GM12878 (cell line): Measurements from ENCODE around the gene COL4A2. TPM values are rescaled to one million over a fixed set of nuclear protein-coding genes. Genes with fewer than 3 reads are reported as not detected.

Experiments used
- ATAC-seq: fragments of 200-7000 bp; cut with Tn5 transposase; 3 replicates; pipeline ENCODE4 v1.9.1; 2020; ENCODE audit warnings: mild to moderate bottlenecking, moderate library complexity
- BruUV-seq: library from RNA; stranded (reverse); fragments of 400-500 nt; replicated peaks from 2 replicates; lab custom pipeline; 2021; lab: Mats Ljungman, UMichigan
- CTCF ChIA-PET: fragments of 300-600 bp; sonication (Branson Sonifier 250); formaldehyde crosslinking; extraction: SDS; loops from one replicate; lab custom pipeline; 2021; ENCODE audit warnings: inconsistent platforms; lab: Yijun Ruan, JAX
- POLR2A ChIA-PET: fragments of 350-600 bp; formaldehyde crosslinking; extraction: SDS; loops from one replicate; lab custom pipeline; 2021; ENCODE audit warnings: inconsistent platforms; lab: Charles Lee
- RAD21 ChIA-PET: fragments of 300-600 bp; sonication (Branson Sonifier 250); formaldehyde crosslinking; loops from one replicate; lab custom pipeline; 2023; ENCODE audit warnings: antibody characterized with exemption; ENCODE audit not compliant: unreplicated experiment; lab: Charles Lee
- SMC1A ChIA-PET: fragments of 300-600 bp; sonication (Branson Sonifier 250); formaldehyde crosslinking; loops from one replicate; lab custom pipeline; 2023; ENCODE audit not compliant: unreplicated experiment, uncharacterized antibody; lab: Charles Lee
- DNase-seq: peaks from one replicate; pipeline ENCODE4 v3.0.0-alpha.2; 2011; ENCODE audit warnings: low read depth, low spot score
- FAIRE-seq: peaks from 3 replicates; lab custom pipeline; 2011; peaks lifted over from hg19 to GRCh38; lab: Jason Lieb, UNC
- H2AFZ ChIP-seq: 2 replicates; pipeline ENCODE4 v1.6.0; 2011; ENCODE audit warnings: low read depth, low read length, control low read depth; ENCODE audit not compliant: control insufficient read depth
- H3K27ac ChIP-seq: 2 replicates; pipeline ENCODE4 v1.5.1; 2011; ENCODE audit warnings: control low read depth; ENCODE audit not compliant: control insufficient read depth, insufficient read depth
- H3K27me3 ChIP-seq, 2 experiments: replicated peaks in 1 of 2; 2 replicates each; pipeline versions ENCODE4 v1.6.0 to v1.6.1; 2011; ENCODE audit warnings: low read length in 1 of 2; ENCODE audit not compliant: control insufficient read depth in 2 of 2, insufficient read depth in 2 of 2
- H3K36me3 ChIP-seq, 2 experiments: 2 replicates each; pipeline ENCODE4 v1.5.1; 2011; ENCODE audit warnings: low read length in 1 of 2; ENCODE audit not compliant: control insufficient read depth in 2 of 2, insufficient read depth in 2 of 2
- H3K4me1 ChIP-seq: 2 replicates; pipeline ENCODE4 v1.6.1; 2011; ENCODE audit warnings: mild to moderate bottlenecking, low read length, moderate library complexity, mixed read lengths; ENCODE audit not compliant: control insufficient read depth, insufficient read depth
- H3K4me2 ChIP-seq: 2 replicates; pipeline ENCODE4 v1.6.0; 2011; ENCODE audit warnings: control low read depth; ENCODE audit not compliant: control insufficient read depth, insufficient read depth
- H3K4me3 ChIP-seq: fragments of 200-600 bp; sonication (generic); 2 replicates; pipeline ENCODE4 v1.5.1; 2016
- H3K79me2 ChIP-seq: 2 replicates; pipeline ENCODE4 v1.6.0; 2011; ENCODE audit warnings: low read length; ENCODE audit not compliant: control insufficient read depth, insufficient read depth
- H3K9ac ChIP-seq: 2 replicates; pipeline ENCODE4 v1.8.0; 2011; ENCODE audit warnings: low read length, control low read depth, mixed read lengths; ENCODE audit not compliant: control insufficient read depth, insufficient read depth
- H3K9me3 ChIP-seq: replicated peaks from 3 replicates; pipeline ENCODE4 v1.5.1; 2011; ENCODE audit warnings: mild to moderate bottlenecking, low read length; ENCODE audit not compliant: control insufficient read depth, insufficient read depth
- H4K20me1 ChIP-seq: 2 replicates; pipeline ENCODE4 v1.6.0; 2011; ENCODE audit not compliant: control insufficient read depth, insufficient read depth
- BRCA1 ChIP-seq: IDR thresholded peaks from 2 replicates; pipeline ENCODE4 v1.6.1; 2011; ENCODE audit warnings: low read depth, low read length, improper control_type of control experiment
- CREB1 ChIP-seq: IDR thresholded peaks from 2 replicates; pipeline ENCODE4 v1.6.1; 2012; ENCODE audit warnings: low read depth, mild to moderate bottlenecking, inconsistent platforms
- GABPA ChIP-seq: IDR thresholded peaks from 2 replicates; pipeline ENCODE4 v1.6.1; 2014; ENCODE audit warnings: antibody characterized with exemption, low read depth, mild to moderate bottlenecking, inconsistent platforms
- GATAD2B ChIP-seq: fragments of 450-650 bp; conservative IDR thresholded peaks from 2 replicates; pipeline ENCODE4 v1.6.1; 2017; ENCODE audit warnings: low read depth, mild to moderate bottlenecking, moderate library complexity
- HCFC1 ChIP-seq: fragments of 150-350 bp; IDR thresholded peaks from 2 replicates; pipeline ENCODE4 v1.6.1; 2014; ENCODE audit warnings: low read length
- HDAC6 ChIP-seq: fragments of 200-600 bp; sonication (generic); IDR thresholded peaks from one replicate; pipeline ENCODE4 v1.8.0; 2017; ENCODE audit warnings: antibody characterized with exemption; ENCODE audit not compliant: unreplicated experiment
- JUNB ChIP-seq: IDR thresholded peaks from 2 replicates; pipeline ENCODE4 v1.6.1; 2016; ENCODE audit warnings: antibody characterized with exemption, mild to moderate bottlenecking
- MEF2A ChIP-seq: IDR thresholded peaks from 2 replicates; pipeline ENCODE4 v1.6.1; 2011; ENCODE audit warnings: low read depth, mild to moderate bottlenecking, low read length, moderate library complexity; ENCODE audit not compliant: insufficient read depth
- NR2C2 ChIP-seq: IDR thresholded peaks from 2 replicates; pipeline ENCODE4 v1.6.1; 2011; ENCODE audit warnings: borderline replicate concordance, low read depth; ENCODE audit not compliant: control insufficient read depth, insufficient read length
- SUZ12 ChIP-seq: fragments of 200-600 bp; sonication (generic); IDR thresholded peaks from one replicate; pipeline ENCODE4 v1.6.1; 2018; ENCODE audit warnings: antibody characterized with exemption, mild to moderate bottlenecking; ENCODE audit not compliant: unreplicated experiment
- ZNF622 ChIP-seq: fragments of 450-650 bp; IDR thresholded peaks from 2 replicates; pipeline ENCODE4 v1.6.1; 2017; ENCODE audit warnings: mild to moderate bottlenecking, inconsistent platforms
- WGBS: methylation state at CpG from one replicate; pipeline ENCODE4 v1.1.6; 2016; ENCODE audit warnings: low lambda C conversion rate; ENCODE audit not compliant: insufficient replicate concordance, insufficient coverage; ENCODE audit errors: missing lambda C conversion rate; 5-methylcytosine and 5-hydroxymethylcytosine counted together
- in situ Hi-C: fragments of 300-500 bp; cut with MboI; formaldehyde crosslinking; loops from 9 replicates; pipeline ENCODE4 v1.14.3; 2018; ENCODE audit warnings: mixed read lengths
- intact Hi-C: fragments of 100-400 bp; cut with micrococcal nuclease; formaldehyde crosslinking; loops from one replicate; pipeline ENCODE4 v1.14.2; 2022; ENCODE audit not compliant: unreplicated experiment
- polyA plus RNA-seq, 11 experiments: library from polyadenylated mRNA; depleted of rRNA in 4 of 11; unstranded in 6 of 11; stranded (reverse) in 5 of 11; fragments of >200 nt; fragmentation: Nextera tagmentation in 4 of 11; fragmentation: Illumina TruSeq in 1 of 11; extraction: Ambion mirVana in 4 of 11; extraction: Trizol in 1 of 11; gene quantifications; 1 replicate in 1 of 11; 2 replicates in 10 of 11; pipeline versions ENCODE4 v1.2.1 to v1.2.3, GENCODE V29; 2011 to 2016; ENCODE audit warnings: inconsistent platforms in 2 of 11, missing spikeins in 2 of 11, low read depth in 1 of 11
- total RNA-seq, 4 experiments: library from RNA; depleted of rRNA in 3 of 4; stranded (reverse); fragments of >200 nt in 3 of 4; fragmentation: Illumina TruSeq in 1 of 4; extraction: Trizol in 1 of 4; gene quantifications; 2 replicates each; pipeline versions ENCODE4 v1.2.1 to v1.2.3, GENCODE V29; 2013 to 2021
- TF ChIP-seq, protein P1 (sequence below): fragments of 450-650 bp; IDR thresholded peaks from 2 replicates; pipeline ENCODE4 v1.6.1; 2016; ENCODE audit warnings: mild to moderate bottlenecking
- TF ChIP-seq, protein P2 (sequence below): IDR thresholded peaks from 2 replicates; pipeline ENCODE4 v1.6.1; 2012; ENCODE audit warnings: improper control_type of control experiment, low read depth, low read length; ENCODE audit not compliant: insufficient replicate concordance
- TF ChIP-seq, protein P3 (sequence below): fragments of 450-650 bp; formaldehyde crosslinking; IDR thresholded peaks from 2 replicates; pipeline ENCODE4 v1.5.0; 2022; ENCODE audit warnings: mild to moderate bottlenecking, missing genetic modification characterization

COL4A2 gene
- total and polyA plus RNA-seq, 10 of the 15 experiments (the other 5 are each of a cell fraction or from before 2014, with no cell fraction given) = 0.16 to 1.6 (median 0.62) TPM; not detected in 3

DNA sequence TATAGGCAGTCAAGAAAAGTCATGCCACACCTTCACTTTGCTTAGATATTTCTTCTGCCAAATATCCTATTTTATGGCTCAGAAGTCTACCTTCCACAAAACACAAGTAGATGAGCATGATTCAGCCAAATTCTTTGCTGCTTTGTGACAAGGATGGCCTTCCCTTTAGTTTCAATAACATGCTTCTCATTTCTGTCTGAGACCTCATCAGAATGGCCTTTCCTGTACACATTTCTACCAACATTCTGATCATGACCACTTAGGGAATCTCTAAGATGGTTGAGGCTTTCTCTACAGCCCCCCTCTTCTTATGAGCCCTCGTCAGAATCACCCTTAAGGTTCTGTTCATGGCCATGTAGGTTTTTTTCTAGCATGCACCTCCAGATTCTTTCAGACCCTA is 96.2 kb downstream of the COL4A2 start:
- Histone ChIP-seq H3K4me2 (no peak overlapping the region), H2AFZ (no peak overlapping the region), H3K4me1 (no peaks in the 10 kb centered on the region), H3K4me3 (no peak overlapping the region), H3K36me3 (no peaks in the 10 kb centered on the region), H3K27ac (no peak overlapping the region), H3K9me3 (no peaks in the 10 kb centered on the region), H4K20me1 (no peaks in the 10 kb centered on the region), H3K27me3 (no peaks in the 10 kb centered on the region), H3K9ac (no peak overlapping the region), H3K79me2 (no peaks in the 10 kb centered on the region)
- DNase-seq (no peak), FAIRE-seq (no peak), ATAC-seq (no peak)
- in situ Hi-C loops (loop anchor here (25.0 kb wide), 1 partner anchor 1441 kb away; no protein-coding TSS in a partner anchor), intact Hi-C loops (no loop called here)
- no TSS peak for BruUV-seq
- RAD21 ChIA-PET = no interaction called here
- CTCF ChIA-PET = interaction anchor here (0.6 to 1.3 kb wide), 4 partner anchors 9 to 268 kb away, joined by 3 to 5 read pairs (median 4); no protein-coding TSS in a partner anchor
- 0% methylated on average over 1 of the region's 1 CpG for WGBS
- POLR2A ChIA-PET = no interaction called here
- SMC1A ChIA-PET = interaction anchor here (1.3 kb wide), 1 partner anchor 9 kb away, joined by 3 read pairs; no protein-coding TSS in a partner anchor
- TF ChIP-seq GATAD2B = no peak
- no peak for TF ChIP-seq ZNF622
- TF ChIP-seq JUNB = no peak
- TF ChIP-seq CREB1 = no peak
- TF ChIP-seq, protein P1, sequence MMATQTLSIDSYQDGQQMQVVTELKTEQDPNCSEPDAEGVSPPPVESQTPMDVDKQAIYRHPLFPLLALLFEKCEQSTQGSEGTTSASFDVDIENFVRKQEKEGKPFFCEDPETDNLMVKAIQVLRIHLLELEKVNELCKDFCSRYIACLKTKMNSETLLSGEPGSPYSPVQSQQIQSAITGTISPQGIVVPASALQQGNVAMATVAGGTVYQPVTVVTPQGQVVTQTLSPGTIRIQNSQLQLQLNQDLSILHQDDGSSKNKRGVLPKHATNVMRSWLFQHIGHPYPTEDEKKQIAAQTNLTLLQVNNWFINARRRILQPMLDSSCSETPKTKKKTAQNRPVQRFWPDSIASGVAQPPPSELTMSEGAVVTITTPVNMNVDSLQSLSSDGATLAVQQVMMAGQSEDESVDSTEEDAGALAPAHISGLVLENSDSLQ = no peak
- TF ChIP-seq NR2C2 = no peak
- TF ChIP-seq BRCA1 = no peak
- TF ChIP-seq, protein P2, sequence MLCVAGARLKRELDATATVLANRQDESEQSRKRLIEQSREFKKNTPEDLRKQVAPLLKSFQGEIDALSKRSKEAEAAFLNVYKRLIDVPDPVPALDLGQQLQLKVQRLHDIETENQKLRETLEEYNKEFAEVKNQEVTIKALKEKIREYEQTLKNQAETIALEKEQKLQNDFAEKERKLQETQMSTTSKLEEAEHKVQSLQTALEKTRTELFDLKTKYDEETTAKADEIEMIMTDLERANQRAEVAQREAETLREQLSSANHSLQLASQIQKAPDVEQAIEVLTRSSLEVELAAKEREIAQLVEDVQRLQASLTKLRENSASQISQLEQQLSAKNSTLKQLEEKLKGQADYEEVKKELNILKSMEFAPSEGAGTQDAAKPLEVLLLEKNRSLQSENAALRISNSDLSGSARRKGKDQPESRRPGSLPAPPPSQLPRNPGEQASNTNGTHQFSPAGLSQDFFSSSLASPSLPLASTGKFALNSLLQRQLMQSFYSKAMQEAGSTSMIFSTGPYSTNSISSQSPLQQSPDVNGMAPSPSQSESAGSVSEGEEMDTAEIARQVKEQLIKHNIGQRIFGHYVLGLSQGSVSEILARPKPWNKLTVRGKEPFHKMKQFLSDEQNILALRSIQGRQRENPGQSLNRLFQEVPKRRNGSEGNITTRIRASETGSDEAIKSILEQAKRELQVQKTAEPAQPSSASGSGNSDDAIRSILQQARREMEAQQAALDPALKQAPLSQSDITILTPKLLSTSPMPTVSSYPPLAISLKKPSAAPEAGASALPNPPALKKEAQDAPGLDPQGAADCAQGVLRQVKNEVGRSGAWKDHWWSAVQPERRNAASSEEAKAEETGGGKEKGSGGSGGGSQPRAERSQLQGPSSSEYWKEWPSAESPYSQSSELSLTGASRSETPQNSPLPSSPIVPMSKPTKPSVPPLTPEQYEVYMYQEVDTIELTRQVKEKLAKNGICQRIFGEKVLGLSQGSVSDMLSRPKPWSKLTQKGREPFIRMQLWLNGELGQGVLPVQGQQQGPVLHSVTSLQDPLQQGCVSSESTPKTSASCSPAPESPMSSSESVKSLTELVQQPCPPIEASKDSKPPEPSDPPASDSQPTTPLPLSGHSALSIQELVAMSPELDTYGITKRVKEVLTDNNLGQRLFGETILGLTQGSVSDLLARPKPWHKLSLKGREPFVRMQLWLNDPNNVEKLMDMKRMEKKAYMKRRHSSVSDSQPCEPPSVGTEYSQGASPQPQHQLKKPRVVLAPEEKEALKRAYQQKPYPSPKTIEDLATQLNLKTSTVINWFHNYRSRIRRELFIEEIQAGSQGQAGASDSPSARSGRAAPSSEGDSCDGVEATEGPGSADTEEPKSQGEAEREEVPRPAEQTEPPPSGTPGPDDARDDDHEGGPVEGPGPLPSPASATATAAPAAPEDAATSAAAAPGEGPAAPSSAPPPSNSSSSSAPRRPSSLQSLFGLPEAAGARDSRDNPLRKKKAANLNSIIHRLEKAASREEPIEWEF = no peak
- no peak for TF ChIP-seq HCFC1
- TF ChIP-seq HDAC6 = no peak
- no peak for TF ChIP-seq GABPA
- no peak for TF ChIP-seq SUZ12
- no peak for TF ChIP-seq MEF2A
- TF ChIP-seq, protein P3, sequence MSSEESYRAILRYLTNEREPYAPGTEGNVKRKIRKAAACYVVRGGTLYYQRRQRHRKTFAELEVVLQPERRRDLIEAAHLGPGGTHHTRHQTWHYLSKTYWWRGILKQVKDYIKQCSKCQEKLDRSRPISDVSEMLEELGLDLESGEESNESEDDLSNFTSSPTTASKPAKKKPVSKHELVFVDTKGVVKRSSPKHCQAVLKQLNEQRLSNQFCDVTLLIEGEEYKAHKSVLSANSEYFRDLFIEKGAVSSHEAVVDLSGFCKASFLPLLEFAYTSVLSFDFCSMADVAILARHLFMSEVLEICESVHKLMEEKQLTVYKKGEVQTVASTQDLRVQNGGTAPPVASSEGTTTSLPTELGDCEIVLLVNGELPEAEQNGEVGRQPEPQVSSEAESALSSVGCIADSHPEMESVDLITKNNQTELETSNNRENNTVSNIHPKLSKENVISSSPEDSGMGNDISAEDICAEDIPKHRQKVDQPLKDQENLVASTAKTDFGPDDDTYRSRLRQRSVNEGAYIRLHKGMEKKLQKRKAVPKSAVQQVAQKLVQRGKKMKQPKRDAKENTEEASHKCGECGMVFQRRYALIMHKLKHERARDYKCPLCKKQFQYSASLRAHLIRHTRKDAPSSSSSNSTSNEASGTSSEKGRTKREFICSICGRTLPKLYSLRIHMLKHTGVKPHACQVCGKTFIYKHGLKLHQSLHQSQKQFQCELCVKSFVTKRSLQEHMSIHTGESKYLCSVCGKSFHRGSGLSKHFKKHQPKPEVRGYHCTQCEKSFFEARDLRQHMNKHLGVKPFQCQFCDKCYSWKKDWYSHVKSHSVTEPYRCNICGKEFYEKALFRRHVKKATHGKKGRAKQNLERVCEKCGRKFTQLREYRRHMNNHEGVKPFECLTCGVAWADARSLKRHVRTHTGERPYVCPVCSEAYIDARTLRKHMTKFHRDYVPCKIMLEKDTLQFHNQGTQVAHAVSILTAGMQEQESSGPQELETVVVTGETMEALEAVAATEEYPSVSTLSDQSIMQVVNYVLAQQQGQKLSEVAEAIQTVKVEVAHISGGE (CRISPR knock-in tag) = no peak
